ENCODE data around the gene OGFOD3.
"Not testable (repeated sequence)": the region's sequence is repeated elsewhere in the genome, so short reads cannot be mapped to it uniquely, and the experiment has no call there.

The OGFOD3 gene

DNA sequence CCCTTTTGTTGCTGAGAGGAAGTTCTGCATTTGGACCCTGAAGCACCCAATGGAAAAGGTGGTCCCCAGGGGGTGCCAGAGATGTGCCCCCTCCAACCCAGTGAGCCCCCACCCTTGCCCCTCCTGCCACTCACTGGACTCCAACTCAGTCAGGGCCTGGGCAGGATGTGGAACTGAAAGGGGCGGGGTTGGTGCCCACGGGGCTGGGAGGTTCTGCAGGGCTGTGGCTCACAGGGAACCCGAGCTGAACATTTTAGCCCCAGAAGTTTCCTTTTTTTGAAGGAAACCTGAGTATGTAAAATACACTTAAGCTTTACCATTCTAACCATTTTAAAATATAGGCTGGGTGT, 15.8 kb upstream of the OGFOD3 start:
- no peak for DNase-seq (ENCODE audit: low read depth in 2 of 2)

DNA sequence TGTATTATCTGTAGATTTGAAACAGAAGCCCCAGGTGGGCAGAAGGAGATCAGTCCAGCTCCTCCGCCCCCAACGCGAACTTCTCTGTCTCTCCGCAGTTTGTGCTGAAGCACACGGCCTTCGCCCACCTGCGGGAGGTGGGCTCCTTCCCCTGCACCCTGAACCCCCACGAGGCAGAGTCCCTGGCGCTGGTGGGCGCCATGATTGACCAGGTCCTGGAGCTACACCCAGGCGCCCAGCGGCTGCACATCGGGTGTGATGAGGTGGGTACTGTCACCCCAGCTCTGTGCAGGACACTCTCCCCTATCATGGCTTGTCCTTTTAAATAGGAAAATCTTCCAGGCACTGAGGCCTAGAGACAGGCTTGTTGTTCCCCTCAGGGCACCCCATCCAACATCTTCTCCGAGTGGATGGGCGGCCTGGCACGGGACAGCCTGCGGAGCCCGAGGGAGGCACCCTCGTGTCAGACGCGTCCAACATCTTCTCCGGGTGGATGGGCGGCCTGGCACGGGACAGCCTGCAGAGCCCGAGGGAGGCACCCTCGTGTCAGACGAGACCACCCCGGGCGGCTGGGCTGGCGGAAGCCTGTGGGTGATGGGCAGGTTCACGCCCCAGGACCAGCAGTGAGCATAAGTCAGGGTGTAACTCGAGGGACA, 15.3 kb upstream of the OGFOD3 start:
- DNase-seq (ENCODE audit: low read depth in 2 of 2): no peak

DNA sequence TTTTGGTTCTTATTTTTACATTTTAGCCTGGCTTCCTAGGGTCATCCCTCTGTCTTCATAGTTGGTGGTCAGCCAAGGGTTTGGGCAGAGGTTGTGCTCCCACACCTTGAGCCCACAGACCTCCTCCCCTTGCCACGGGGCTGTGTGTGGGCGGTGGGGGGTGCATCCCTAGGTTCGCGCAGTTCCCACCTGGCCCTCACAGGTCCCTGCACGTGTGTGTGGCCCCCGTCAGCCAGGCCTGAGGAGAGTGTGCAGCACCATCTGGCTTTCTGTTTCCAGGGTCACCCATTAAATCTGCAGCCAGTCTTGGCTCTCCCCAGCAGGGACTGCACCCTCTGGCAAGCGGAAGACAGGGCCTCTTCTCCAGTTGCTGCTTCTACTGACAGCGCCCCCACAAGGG, 13.6 kb upstream of the OGFOD3 start:
- DNase-seq (ENCODE audit: low read depth in 2 of 2): no peak

DNA sequence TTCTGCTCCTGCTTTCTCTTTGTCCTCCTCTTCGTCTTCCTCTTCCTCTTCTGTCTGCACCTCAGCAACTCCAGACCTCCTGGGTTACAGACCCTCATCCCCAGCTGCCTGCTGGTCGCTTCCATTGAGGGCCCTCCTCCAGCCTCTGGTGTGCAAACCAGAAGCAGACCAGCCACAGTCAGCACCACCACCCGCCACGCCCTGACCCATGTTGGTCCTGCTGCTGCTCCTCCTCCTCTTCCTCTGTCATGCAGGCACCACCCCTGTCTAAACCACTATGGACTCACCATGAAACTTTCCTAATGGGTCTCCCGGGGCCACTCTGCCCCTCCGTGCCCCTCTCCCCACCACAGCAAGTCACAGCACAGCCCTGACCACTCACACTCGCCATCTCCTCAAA, 11.4 kb upstream of the OGFOD3 start:
- no peak for DNase-seq (ENCODE audit: low read depth in 2 of 2)

DNA sequence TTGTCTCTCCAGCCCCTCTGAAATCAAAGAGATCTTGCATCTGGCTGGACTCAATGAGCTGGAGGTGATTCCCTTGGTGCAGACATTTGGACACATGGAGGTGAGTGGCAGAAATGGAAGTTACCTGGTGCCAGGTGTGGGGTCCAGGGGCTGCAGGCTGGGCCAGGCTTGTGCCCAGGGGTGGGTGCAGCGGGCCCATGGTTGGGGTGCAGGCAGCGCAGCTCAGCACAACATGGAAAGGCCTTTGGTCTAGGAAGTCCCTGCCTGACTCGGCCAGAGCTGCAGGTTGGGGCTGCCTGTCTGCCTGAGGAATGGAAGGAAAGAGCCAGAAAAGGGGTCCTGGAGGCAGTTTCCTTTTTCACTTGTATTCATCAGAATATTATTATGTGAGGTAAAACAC, 10.2 kb upstream of the OGFOD3 start:
- DNase-seq (ENCODE audit: low read depth in 2 of 2): no peak

DNA sequence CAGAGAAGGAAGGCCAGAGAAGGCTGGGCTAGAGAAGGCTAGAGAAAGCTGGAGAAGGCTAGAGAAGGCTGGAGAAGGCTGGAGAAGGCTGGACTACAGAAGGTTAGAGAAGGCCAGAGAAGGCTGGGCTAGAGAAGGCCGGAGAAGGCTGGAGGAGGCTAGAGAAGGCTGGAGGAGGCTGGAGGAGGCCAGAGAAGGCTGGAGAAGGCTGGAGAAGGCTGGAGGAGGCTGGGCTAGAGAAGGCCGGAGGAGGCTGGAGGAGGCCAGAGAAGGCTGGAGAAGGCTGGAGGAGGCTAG, 6.4 kb upstream of the OGFOD3 start:
- DNase-seq (ENCODE audit: low read depth in 2 of 2): no peak

DNA sequence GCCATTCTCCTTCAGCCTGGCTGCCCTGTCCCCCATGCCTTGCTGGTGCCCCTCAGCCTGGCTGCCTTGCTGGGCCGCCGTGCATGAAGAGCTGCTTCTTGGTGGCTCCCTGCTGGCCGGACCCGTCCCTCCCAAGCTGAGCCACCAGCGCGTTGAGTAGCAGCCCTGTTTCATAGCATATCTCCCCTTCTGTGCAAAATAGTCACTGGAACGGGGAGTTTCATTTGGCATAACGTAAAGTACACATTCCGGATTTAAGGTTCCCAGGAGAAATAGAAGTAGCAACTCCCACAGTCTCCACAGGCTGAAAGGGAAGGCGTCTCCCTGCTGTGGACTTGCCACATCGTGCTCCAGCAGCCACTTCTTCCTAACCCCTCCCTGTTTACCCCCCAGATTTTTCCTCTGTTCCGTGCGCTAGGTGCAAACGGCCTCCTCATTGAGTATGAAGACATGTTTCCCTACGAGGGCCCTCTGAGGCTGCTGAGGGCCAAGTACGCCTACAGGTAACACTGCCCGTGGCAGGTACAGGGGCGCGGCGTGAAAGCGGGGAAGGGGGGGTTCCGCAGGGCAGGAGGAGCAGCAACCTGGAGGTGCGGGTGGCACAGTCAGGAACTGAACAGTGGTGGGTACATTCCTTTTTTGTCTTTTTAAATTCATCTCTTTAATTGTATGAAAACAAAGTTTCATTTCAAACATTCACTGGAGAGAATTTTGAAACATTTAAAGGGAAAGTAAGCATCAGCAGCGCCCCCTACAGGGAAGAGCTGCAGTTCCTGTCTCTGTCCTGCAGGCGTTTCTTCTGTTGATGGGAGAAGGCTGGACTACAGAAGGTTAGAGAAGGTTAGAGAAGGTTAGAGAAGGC, 5.8 kb upstream of the OGFOD3 start:
- DNase-seq (ENCODE audit: low read depth in 2 of 2): no peak

DNA sequence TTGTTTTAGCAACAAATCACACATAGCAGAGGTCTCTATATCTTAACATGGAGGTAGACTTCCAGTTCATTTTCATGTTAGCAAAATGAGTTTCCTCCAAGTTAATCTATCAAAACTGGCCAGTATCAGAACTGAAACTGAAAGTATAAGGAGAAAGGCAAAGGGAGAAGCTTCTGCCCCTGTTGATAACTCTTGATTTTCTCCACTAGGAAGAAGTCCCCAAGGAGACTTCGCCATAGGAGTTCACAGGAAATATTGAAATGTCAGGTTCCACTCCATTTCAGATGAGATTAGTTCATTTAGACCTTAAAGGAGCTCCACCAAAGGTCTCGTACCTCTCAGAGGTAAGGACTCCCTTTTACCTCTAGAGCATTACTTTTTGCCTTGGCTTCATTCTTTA, 1.2 kb upstream of the OGFOD3 start:
- DNase-seq (ENCODE audit: low read depth in 2 of 2): no peak

DNA sequence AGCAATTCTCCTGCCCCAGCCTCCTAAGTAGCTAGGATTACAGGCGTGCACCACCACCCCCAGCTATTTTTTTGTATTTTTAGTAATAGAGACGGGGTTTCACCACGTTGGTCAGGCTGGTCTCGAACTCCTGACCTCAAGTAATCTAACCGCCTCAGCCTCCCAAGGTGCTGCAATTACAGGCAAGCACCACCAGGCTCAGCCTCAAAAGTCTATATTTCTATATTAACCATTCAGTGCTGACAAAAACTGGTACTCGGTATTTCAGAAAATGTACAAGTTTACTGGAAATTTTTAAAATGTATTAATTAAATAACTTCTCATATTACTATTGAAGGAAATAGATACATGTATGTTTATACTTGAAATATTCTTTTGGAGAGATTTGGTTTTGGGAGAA, 1.6 kb downstream of the OGFOD3 start:
- DNase-seq (ENCODE audit: low read depth in 2 of 2): no peak

DNA sequence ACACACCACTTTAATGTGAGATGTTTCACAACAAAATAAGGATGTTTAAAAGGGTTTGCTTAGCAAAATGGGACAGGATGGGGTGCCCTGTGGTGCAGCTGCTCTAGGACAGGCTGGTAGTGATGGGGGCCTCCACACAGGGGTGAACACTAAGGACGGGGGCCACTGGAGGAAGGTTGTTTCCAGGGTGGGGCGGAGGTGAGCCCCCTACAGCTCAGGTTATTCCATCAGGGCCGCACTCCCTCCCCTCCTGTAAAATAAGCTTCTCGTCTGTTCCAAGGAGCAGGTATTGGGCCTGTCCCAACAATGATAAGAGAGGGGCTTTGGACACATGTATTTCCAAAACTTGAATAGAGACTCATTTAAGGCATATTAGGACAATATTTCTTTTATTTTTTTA, 2.1 kb downstream of the OGFOD3 start:
- no peak for DNase-seq (ENCODE audit: low read depth in 2 of 2)

DNA sequence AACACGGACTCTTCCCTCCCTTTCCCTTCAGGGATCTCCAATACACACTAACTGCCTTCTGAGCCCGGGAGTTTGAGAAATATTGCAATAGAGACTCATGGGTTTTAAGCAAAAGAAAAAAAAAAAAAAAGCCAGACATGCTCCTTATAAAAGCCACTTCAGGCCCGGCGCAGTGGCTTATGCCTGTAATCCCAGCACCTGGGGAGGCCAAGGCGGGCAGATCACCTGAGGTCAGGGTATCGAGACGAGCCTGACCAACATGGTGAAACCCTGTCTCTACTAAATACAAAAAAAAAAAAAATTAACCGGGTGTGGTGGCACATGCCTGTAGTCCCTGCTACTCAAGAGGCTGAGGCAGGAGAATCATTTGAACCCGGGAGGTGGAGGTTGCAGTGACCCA, 2.6 kb downstream of the OGFOD3 start:
- no peak for DNase-seq (ENCODE audit: low read depth in 2 of 2)

DNA sequence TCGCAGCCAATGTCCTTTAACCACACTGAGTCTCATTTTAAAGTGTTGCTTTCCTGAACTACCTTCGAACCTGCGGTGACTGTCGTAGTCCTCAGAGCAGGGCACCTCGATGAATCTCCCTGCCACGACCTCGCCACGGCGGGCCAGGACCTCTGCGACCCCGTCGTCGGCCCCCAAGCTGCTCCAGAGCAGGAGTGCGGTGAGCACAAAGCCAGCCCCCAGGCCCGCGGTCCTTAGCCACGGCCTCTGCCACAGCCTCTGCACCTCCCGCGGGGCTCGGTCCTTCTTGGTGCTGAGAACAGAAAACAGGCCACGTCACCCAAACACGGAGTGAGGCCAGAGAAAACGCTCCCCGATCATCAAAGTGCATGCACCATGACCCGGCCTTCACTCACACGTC, 3.0 kb downstream of the OGFOD3 start:
- no peak for DNase-seq (ENCODE audit: low read depth in 2 of 2)

DNA sequence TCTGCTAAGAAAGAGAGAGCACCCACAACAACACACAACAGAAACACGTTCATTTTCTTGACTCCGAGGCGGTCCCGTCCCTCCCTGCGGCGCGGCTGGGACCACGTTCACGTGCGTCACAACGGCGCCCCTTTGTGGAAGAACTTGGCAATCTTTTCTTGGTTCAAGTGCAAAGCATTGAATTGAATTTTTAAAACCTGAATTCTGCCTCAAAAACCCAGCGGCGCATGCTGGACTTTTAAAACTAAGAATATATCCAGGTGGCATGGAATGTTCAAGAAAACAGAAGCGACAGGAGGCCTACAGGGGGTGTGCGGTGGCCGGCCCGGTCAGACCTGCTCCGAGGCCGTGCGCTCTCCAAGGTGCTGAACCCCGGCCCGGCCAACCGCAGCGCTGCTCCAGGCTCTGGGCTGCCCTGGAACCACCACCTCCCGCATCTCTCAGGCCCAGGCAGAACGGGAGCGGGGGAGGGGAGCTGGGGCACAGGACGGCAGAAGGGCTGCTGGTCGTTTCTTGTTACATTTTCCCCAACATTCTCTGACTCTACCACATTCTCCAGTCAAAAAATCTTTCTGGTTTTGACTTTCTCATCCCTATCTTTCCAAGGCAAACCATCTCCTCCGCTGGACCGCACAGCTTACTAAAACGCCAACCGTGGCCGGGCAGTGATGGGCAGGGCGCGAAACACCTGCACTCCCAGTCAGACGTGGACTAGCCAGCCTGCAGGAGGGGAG, 3.7 kb downstream of the OGFOD3 start:
- DNase-seq (ENCODE audit: low read depth in 2 of 2): peak; percentile 44 to 54

DNA sequence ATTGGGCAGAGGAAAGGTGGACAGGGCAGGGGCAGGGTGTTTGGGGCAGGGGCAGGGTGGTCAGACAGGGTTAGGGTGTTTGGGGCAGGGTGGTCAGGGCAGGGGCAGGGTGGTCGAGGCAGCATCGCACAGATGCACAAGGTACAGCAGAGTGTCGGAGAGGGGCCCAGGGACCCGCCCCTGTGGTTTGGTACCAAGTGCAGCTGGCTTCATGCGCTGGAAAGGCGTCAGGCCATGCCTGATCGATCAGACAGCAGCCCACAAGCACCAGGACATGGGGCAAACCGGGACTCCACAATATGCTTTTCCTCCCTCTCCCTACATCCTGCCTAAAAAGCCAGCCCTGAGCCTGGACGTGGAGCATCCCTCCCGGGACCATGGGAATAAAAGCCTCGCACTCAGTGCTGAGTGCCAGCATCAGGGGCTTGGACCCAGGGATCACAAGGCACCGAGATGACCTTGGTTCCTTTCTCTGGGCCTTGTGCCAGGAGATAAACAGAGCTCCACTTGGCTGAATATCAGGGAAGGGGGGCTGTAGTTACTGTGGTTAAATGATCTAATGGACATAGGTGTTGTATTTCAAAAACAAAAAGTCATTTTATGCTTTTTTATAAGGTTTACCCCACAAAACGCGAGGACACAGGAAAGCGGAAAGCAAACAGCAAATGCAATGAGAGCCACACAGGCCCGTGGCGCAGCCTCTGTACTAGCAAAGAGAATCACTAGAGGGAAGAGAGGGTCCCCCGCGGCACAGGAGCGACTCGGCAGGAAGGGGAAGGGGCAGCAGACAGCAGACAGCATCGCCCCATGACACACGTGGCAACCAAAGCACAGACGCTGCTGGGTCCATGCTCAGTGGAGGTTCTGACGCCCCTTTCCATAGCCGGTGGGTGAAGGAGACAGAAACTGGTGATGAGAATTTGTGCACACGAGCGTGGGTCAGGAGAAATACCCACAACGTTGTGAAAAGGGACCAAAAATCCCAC, 5.6 kb downstream of the OGFOD3 start:
- DNase-seq (ENCODE audit: low read depth in 2 of 2): no peak

DNA sequence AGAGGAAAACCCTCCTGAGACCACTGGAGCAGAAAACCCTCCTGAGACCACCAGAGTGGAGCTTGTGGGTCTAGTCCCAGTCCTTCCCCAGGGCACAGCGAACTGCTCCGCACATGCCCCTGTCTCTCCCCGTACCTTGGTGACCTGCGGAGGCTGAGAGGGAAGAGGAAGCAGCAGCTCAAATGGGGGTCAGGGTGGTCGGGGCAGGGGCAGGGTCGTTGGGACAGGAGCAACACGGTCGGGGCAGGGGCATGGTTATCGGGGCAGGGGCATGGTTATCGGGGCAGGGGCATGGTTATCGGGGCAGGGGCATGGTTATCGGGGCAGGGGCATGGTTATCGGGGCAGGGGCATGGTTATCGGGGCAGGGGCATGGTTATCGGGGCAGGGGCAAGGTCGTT, 6.3 kb downstream of the OGFOD3 start:
- DNase-seq (ENCODE audit: low read depth in 2 of 2): not testable (repeated sequence)

DNA sequence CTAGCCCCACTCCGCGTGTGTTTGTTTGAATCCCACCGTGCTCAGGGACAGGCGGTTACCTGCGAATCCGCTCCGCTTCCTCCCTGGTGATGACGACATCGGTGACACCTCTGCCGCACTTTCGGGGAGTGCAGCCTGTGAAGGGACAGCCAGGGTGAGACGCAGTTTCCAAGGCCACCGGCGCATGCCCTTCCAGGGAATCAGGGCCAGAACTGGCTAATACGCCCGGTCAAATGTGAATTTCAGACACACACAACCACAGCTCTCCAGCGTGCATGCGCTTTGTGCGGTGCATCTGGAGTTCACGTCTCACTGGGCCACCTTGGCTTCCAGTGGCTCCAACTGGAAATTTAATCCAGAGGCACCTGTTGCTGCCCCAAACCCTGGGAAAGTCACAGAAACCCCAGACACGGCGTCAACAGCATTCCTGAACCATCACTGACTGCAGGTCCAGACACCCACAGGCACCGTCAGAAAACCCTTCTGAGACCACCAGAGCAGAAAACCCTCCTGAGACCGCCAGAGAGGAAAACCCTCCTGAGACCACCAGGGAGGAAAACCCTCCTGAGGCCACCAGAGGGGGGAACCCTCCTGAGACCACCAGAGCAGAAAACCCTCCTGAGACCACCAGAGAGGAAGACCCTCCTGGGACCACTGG, 6.9 kb downstream of the OGFOD3 start:
- no peak for DNase-seq (ENCODE audit: low read depth in 2 of 2)

DNA sequence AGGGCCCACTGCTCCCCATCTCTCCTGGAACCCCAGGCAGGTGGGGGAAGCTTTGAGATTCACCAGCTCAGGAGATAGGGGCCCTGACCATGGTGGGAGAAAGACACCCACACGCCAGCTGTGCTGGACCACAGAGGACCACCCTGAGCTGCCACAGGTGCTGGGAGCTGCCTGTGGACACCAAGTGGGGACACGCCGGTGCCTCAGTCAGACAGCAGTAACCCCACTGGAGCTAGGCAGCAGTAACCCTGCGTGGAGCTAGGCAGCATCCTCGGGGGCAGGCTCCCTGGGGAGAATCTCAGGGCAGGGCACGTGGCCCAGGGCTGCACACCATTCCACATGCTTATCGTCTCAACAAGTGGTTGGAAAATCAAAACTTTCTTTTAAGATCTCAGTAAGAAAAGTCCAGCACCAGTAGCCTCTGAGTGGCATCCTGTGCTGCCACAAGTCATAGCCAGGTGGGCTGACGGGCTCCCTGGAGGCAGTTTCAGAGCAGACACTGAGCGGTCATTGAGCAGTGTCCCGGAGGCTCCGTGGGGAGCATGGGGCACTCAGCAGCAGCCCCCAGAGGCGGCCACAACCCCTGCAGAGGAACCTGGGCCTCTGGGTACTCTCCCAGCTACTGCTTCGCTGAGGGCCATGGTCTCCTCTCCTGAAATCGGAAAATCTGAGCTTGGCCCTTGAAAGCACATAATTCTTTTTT, 8.2 kb downstream of the OGFOD3 start:
- DNase-seq (ENCODE audit: low read depth in 2 of 2): no peak

DNA sequence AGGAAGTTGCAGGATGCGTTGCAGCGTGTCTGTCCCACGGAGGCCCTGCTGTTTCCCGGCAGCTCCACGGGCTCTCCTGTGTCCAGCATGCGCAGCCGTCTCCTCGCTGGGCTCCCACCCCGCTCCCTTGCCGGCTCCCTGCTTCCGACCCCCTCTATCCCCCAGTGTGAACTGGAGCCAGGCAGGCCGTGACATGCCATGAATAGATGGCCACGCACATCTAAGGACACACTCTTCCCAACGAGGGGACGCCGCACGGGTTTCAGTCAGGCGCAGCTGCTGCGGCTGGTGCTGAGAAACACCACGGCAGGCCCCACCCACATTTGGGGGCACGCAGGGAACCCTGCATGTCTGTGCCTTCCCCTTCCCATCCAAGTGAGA, 9.5 kb downstream of the OGFOD3 start:
- DNase-seq (ENCODE audit: low read depth in 2 of 2): no peak

DNA sequence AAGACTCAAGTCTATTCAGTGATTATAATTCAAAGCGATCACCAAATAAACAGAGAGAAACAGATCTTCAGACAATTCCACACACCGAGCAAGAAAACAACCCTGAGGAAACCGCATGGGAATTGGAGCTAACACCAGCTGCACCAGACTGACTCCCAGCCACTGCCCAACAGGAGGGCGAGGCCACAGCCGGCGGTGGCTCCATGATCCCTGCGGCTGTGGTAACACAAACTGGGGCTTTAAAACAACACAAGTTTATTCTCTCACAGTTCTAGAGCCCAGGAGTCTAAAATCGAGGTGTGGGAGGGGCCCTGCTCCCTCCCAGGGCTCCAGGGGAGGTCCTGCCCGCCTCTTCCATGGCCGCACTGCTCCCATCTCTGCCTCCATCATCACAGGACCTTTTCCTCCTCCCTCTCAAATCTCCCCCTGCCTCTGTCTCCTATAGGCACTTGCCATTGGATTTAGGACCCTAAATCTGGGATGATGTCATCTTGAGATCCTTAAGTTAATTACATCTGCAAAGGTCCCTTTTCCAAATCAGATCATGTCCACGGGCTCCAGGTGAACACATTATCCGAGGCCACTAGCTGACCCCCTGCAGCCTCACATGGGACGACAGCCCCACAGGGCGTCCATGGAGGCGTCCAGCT, 10.0 kb downstream of the OGFOD3 start:
- no peak for DNase-seq (ENCODE audit: low read depth in 2 of 2)

DNA sequence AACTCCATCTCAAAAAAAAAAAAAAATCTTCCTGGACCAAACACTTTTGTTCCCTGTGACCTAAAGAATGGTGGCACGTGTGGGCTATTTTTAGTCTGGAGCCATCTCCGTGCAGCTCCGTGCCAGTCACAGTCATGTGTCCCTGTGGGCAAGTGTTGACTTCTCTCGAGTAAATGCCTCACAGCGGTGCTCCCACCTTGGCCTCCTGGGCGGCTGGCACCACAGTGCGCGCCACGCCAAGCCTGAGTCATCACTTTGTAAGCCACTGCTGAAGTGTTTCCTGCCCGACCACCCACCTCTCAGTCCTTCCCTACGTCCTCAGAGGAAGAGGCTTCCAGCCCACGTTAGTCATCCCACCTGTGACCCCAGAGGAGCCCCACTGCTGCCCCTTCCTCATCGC, 11.1 kb downstream of the OGFOD3 start:
- DNase-seq (ENCODE audit: low read depth in 2 of 2): no peak
